Limb (tissue), 2 donors: Measurements from ENCODE around the gene DNAJB1.
"Not testable (repeated sequence)": the region's sequence is repeated elsewhere in the genome, so short reads cannot be mapped to it uniquely, and the experiment has no call there.

Source experiments
- DNase-seq, 2 donors: peaks; one replicate each; pipeline ENCODE4 v3.0.0-alpha.2; 2016; ENCODE audit errors: extremely low spot score in 2 of 2

The DNAJB1 gene

DNA sequence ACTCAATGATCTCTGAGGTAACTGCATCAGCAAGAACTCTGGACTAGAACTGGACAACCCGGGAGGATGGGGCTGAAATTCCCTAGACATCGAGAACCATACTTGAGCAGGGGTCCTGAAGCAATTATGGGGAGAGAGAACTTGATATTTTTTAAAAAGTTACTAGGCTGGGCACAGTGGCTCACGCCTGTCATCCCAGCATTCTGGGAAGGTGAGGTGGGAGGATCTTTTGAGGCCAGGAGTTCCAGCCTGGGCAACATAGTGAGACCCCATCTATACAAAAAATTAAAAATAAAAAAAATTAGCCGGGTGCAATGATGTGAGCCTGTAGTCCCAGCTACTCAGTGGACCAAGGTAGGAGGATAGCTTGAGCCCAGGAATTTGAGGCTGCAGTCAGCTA lies 2.3 kb upstream of the DNAJB1 start:
- no peak for DNase-seq

GRCh38 chr19:14519860-14520407 lies 1.7 kb upstream of the DNAJB1 start:
- no peak for DNase-seq

- DNase-seq: no peak
Measured at GRCh38 chr19:14519245-14519859, 1.2 kb upstream of the DNAJB1 start.

DNA sequence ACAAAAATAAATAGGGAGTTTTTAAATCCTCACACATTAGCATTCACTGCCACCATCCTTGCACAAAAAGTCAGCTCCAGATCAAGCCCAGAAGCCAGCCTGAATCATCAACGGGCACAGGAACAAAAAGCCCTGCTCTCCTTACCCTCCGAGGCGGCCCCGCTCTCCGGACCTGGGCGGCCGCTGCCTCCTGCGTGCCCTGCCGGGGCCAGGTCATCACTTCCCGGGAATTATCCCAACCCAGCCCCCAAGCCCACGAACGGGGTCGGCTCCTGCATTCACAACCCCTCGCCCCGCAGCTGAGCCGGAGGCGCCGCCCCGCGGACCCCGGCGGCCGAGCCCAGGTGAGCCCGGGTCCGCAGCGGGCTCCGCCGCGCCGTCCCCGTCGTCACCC lies 754 bp downstream of the DNAJB1 start:
- no peak for DNase-seq

DNA sequence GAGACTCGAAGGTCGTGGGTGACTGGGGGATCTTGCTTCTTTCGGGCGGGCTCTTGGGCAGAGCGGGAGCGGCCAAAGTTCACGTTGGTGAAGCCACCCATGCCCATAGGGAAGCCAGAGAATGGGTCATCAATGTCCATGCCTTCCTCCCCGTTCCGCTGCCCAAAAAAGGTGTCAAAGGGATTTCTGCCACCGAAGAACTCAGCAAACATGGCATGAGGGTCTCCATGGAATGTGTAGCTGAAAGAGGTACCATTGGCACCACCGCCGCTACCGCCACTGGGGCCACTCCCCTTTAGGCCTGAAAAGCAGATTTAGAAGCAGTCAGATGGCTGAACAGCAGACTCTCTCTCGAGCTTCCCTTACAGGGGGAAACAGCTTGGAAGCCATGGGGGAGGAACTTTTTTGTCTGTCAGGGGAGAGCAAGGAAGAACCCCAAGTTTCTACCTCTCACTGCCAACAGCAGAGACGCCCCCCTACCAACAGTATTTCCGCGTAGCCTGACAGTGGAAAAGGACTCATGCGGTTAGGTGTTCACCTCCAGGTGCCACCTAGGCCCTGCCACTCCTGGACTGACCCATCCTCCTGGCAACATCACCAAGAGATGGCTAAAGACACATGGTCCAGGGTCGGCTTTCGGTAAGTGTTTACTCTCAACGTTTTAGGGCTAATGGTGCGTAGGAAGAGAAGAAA lies 1.3 kb downstream of the DNAJB1 start:
- no peak for DNase-seq

- DNase-seq: no peak
Measured at GRCh38 chr19:14516048-14516534, 2.1 kb downstream of the DNAJB1 start.

GRCh38 chr19:14515501-14516047 lies 2.6 kb downstream of the DNAJB1 start:
- no peak for DNase-seq

- DNase-seq: no peak
Measured at GRCh38 chr19:14514215-14514863, 3.9 kb downstream of the DNAJB1 start.

GRCh38 chr19:14512406-14512961 lies 5.7 kb downstream of the DNAJB1 start:
- no peak for DNase-seq

DNA sequence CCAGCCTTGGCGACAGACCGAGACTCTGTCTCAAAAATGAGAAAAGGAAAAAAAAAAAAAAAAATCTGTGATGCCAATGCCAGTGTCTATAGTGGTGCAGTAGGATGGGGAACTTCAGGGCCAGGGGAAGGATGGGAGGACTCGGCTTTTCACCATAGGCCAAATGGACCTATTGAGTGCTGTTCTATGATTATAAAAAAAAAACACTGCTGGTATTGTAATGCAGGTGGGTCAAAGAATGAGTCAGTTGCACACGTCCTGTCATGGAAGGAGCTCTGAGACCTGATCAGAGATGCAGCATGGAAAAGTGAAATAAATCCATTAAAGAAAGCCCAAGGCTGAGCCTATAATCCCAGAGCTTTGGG lies 7.0 kb downstream of the DNAJB1 start:
- DNase-seq: no peak

DNA sequence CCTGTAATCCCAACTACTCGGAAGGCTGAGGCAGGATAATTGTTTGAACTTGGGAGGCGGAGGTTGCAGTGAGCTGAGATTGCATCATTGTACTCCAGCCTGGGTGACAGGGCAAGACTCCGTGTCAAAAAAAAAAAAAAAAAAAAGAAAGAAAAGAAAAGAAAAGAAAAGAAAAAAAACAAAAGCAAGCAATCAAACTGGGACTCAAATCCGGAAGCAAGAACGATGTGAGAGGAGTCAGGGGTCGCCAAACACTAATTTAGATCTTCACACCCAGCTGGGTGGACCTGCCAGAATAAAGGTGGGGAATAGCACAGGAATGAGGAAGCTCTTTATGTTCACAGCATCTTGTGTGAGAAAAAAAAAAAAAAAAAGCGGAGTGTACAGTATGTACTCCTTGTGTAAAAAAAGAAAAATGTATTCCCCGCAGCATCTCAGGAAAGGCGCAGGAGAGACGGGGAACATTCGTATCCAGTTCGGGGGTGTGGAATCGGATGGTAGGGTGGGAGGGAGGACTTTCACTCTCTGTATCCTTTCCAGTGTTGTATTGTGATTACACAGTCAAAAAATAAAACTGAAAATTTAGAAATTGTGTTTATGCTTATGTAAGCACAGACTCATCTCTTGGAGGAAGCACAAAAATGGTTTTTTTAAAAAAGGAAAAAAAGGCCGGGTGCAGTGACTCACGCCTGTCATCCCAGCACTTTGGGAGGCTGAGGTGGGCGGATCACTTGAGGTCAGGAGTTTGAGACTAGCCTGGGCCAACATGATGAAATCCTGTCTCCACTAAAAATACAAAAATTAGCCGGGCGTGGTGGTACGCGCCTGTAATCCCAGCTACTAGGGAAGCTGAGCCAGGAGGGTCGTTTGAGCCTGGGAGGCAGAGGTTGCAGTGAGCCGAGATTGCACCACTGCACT lies 7.6 kb downstream of the DNAJB1 start:
- DNase-seq: no peak

DNA sequence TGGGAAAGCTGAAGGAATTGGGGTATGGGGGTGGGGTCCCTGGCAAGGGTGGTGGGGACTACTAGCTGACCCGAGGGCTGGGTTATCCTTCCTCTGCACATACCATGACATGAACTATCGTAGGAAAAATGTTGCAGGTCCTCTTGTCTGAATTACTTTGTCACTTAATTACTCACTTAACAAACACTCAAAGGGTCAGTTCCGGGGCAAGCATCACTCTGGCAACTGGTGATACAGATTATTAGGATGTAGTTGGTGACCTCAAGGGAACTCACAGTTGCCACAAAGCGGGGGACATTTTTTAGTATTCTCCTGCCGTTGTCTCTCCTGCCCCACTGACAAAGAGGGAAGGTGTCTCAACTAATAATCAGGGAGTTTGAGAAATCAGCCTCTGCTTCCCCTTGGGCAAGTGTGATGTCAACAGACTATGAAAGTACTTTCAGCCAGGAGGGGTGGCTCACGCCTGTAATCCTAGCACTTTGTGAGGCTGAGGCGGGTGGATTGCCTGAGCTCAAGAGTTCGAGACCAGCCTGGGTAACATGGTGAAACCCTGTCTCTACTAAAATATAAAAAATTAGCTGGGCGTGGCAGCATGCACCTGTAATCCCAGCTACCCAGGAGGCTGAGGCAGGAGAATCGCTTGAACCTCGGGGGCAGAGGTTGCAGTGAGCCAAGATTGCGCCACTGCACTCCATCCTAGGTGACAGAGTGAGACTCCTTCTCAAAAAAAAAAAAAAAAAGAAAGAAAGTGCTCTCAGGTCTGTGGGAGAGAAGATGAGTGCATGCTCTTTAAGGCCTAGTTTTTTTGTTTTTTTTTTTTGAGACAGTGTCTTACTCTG lies 10.3 kb downstream of the DNAJB1 start:
- DNase-seq: no peak

- peak; percentile 19 to 66 for DNase-seq
Measured at GRCh38 chr19:14505488-14506239, 12.5 kb downstream of the DNAJB1 start.

DNA sequence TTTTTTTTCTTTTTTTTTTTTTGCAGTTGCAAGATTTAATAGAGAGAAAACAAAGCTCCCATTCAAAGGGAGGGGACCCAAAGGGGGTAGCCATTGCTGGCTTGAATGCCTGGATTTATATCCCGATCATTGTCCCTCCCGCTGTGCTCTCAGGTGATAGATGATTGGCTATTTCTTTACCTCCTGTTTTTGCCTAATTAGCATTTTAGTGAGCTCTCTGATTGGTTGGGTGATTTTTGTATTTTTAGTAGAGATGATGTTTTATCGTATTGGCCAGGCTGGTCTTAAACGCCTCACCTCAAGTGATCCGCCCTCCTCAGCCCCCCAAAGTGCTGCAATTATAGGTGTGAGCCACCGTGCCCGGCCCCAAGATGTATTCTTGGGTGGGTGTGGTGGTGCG lies 13.6 kb downstream of the DNAJB1 start:
- not testable (repeated sequence) for DNase-seq

- DNase-seq: no peak
Measured at GRCh38 chr19:14503285-14503684, 14.9 kb downstream of the DNAJB1 start.

GRCh38 chr19:14502334-14503092 lies 15.7 kb downstream of the DNAJB1 start:
- DNase-seq: no peak

GRCh38 chr19:14497228-14497921 lies 20.8 kb downstream of the DNAJB1 start:
- no peak for DNase-seq

DNA sequence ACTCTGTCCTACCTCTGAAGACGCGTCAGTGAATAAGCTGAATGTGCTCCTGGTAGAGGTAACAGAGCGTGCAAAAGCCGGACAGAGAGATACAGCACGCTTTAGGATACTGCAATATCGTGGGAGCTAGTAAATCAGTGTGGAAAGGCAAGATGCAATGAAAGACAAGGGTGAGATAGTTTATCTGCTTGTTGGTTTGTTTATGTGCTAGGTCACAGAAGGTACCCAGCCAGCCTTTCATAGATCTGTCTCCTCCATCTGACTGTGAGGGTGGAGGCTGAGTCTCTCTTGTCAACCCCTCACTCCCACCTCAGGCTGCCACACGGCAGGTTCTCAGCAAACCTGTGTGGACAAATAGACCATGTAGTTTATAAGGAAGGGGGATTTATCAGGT lies 21.4 kb downstream of the DNAJB1 start:
- no peak for DNase-seq
